IPS-18a (cell line): ENCODE results near the gene ST6GALNAC1.

Experiments
- H3K27ac ChIP-seq: one replicate; pipeline ENCODE4 v1.5.1; 2013; ENCODE audit warnings: low read length
- H3K27me3 ChIP-seq: one replicate; pipeline ENCODE4 v1.6.1; 2013; ENCODE audit warnings: mild to moderate bottlenecking, low read length; ENCODE audit not compliant: control insufficient read depth, insufficient read depth
- H3K36me3 ChIP-seq: one replicate; pipeline ENCODE4 v1.6.1; 2013; ENCODE audit warnings: low read depth, low read length; ENCODE audit not compliant: control insufficient read depth
- H3K4me1 ChIP-seq: one replicate; pipeline ENCODE4 v1.6.1; 2013; ENCODE audit warnings: low read depth, low read length; ENCODE audit not compliant: control insufficient read depth
- H3K4me3 ChIP-seq: one replicate; pipeline ENCODE4 v1.5.1; 2013; ENCODE audit warnings: low read length
- H3K9ac ChIP-seq: one replicate; pipeline ENCODE4 v1.6.1; 2013; ENCODE audit warnings: mild to moderate bottlenecking, low read length, moderate library complexity
- H3K9me3 ChIP-seq: one replicate; pipeline ENCODE4 v1.6.1; 2013; ENCODE audit warnings: low read depth, low read length; ENCODE audit not compliant: control insufficient read depth

The ST6GALNAC1 gene

DNA sequence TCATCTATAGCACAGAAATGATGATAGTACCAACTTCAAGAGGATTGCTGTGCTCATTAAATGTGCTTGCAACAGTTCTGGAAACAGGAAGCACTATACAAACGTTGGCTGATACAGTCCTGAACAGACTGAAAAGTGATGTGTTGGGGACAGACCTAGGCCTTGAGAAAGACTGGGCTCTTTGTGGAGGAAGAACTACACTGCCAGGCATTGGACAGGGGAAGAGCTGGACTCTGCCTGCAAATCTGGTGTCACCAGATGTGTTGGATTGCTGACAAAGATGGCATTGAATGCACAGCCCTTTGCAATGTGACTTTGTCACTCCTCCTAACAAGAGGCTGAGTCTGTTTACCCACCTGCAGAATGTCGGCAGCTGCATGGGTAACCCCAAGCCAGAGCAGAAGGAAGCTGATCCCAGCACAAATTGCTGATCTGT, 45.5 kb downstream of the ST6GALNAC1 start:
- Histone ChIP-seq H3K4me1 (peaks cover 9% of the 10 kb centered on the region), H3K4me3 (no peak overlapping the region), H3K27ac (no peak overlapping the region), H3K36me3 (no peaks in the 10 kb centered on the region), H3K9ac (no peak overlapping the region), H3K27me3 (no peaks in the 10 kb centered on the region), H3K9me3 (no peaks in the 10 kb centered on the region)

GRCh38 chr17:76597156-76598003, 46.2 kb downstream of the ST6GALNAC1 start:
- Histone ChIP-seq H3K9ac (no peak overlapping the region), H3K4me1 (peaks cover 9% of the 10 kb centered on the region), H3K9me3 (no peaks in the 10 kb centered on the region), H3K27me3 (no peaks in the 10 kb centered on the region), H3K36me3 (no peaks in the 10 kb centered on the region), H3K27ac (no peak overlapping the region), H3K4me3 (no peak overlapping the region)

DNA sequence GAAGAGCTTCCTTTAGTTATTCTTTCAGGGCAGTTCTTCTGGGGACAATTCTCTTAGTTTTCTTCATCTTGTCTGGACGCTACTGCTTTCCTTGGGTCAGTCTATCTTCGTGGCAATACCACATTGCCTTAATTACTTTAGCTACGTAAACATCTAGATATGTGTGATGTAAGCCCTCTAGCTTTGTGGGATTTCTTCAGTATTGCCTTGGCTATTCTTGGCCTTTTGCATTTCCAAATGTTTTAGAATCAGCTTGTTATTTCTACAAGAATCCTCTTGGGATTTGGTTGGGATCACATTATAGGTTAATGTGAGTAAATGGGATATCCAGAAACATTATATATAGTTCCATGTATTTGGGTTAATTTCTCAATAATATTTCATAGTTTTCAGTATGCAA, 48.9 kb downstream of the ST6GALNAC1 start:
- Histone ChIP-seq H3K4me3 (no peak overlapping the region), H3K36me3 (no peaks in the 10 kb centered on the region)

DNA sequence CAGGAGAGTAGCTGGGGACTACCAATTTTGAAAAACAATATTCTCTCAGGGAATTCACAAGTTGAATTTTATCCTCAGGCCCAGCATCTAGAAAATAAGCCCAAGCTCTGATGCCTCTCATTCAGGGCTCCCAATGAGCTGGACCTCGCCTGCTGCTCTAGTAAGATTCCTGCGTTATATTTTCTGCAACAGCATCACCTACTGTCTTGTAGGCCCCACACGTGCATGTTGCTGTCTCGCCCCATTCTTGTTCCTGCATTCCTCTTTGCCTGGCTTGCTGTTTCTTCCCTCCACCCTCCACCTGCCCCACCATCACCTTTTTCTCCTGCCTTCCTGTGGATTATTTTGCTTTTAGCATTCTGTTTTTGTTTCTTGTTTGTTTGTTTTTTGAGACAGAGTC, 49.6 kb downstream of the ST6GALNAC1 start:
- H3K36me3 ChIP-seq, result no peaks in the 10 kb centered on the region
- H3K9me3 ChIP-seq, result no peaks in the 10 kb centered on the region
- no peaks in the 10 kb centered on the region for H3K4me1 ChIP-seq
- H3K9ac ChIP-seq, result no peak overlapping the region
- no peak overlapping the region for H3K27ac ChIP-seq
- no peaks in the 10 kb centered on the region for H3K27me3 ChIP-seq
- no peak overlapping the region for H3K4me3 ChIP-seq

More for the DNA sequence above, 48.9 kb downstream of the ST6GALNAC1 start:
- no peaks in the 10 kb centered on the region for H3K9me3 ChIP-seq
- H3K27ac ChIP-seq, result no peak overlapping the region
- no peaks in the 10 kb centered on the region for H3K4me1 ChIP-seq
- H3K9ac ChIP-seq, result no peak overlapping the region
- no peaks in the 10 kb centered on the region for H3K27me3 ChIP-seq

DNA sequence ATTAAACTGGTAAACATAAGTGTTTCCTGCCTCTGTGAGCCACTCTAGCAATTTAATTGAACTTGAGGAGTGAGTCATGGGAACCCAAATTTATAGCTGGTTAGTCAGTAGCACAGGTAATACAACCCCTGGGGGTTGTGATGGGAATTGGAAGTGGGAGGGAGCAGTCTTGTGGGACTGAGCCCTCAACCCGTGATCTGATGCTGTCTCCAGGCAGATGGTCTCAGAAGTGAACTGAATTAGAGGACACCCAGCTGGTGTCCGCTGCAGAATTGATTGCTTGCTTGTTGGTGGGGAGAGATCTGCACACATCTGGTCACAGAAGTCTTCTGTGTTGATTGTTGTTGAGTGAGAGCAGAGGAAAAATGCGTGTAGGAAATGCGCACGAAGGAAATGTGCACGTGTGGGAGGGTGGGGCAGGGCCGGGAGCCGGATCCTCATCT, 50.2 kb downstream of the ST6GALNAC1 start:
- Histone ChIP-seq H3K36me3 (no peaks in the 10 kb centered on the region), H3K9ac (no peak overlapping the region), H3K27ac (no peak overlapping the region), H3K27me3 (peaks cover 4% of the 10 kb centered on the region), H3K9me3 (no peaks in the 10 kb centered on the region), H3K4me3 (no peak overlapping the region), H3K4me1 (no peaks in the 10 kb centered on the region)

DNA sequence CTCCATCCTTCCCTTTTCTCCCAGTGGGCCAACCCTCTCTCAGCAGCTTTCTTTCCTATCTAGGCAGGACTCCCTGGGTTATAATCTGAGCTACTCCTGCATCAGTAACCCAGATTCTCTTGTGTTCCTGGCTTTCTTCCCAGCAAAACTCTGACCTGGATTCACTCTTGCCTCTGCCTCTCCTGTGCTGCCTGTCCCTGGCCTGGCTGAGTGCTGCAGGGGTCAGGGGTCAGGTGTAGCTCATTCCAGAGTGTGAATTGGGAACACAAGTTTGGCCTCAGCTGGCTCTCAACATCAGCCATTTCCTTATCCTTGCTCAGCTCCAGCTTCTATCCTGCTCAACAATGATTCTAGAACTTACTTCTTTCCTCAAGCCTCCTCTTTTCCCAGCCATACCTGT, 55.4 kb downstream of the ST6GALNAC1 start:
- H3K4me3 ChIP-seq, result no peak overlapping the region
- peaks cover 56% of the 10 kb centered on the region for H3K27me3 ChIP-seq
- no peaks in the 10 kb centered on the region for H3K9me3 ChIP-seq
- no peak overlapping the region for H3K27ac ChIP-seq
- H3K36me3 ChIP-seq, result no peaks in the 10 kb centered on the region
- no peaks in the 10 kb centered on the region for H3K4me1 ChIP-seq
- H3K9ac ChIP-seq, result no peak overlapping the region

- H3K27ac ChIP-seq, result no peak overlapping the region
- peaks cover 67% of the 10 kb centered on the region for H3K27me3 ChIP-seq
- H3K4me3 ChIP-seq, result no peak overlapping the region
- H3K9ac ChIP-seq, result no peak overlapping the region
- no peaks in the 10 kb centered on the region for H3K9me3 ChIP-seq
- no peaks in the 10 kb centered on the region for H3K36me3 ChIP-seq
- no peaks in the 10 kb centered on the region for H3K4me1 ChIP-seq
These were observed 56.6 kb downstream of the ST6GALNAC1 start for GRCh38 chr17:76586741-76587487.

DNA sequence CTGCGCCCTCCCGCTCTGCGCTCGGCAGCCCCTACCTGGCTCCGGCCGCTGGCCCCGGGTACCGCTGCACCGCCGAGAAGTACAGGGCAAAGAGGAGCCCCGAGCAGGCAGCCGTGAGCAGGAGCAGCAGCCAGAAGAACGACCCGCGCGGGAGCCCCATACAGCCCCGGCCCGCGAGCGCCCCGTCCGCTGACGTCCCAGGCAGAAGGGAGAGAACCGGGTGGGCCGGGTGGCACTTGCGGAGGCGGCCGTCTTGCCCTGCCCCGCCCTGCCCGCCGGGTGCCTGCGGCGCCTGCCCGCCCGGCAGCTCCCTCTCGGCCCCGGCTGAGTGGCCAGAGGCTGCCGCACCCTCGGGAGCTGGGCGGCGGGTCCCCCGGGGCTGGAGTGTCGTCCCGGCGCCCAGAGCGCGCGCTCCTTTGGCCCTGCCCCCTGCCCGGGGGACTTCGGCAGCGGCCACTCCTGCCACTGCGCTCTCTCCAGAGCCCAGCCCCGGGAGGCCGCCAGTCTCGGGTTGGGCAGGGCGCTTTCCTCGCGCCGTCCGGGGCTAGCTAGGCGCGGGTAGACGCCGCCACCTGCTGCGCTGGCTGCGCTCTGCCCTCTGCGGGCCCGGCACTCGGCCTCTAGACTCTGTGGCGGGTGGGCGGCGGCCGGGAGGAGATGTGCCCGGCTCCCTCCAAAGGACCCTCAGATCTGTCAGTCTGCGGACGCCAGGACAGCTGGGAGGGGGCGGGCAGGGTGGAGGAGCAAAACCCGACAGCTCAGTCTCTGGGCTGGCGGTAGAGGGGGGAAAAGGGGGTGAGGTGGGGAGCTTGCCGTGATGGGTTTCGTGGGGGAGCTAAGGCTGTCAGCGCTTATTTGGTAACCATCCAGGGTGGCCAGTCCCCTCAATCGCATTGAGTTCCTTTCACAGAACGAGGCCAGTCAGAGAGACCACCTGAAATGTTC, 57.6 kb downstream of the ST6GALNAC1 start, which contains the start of gene ST6GALNAC2:
Gene ST6GALNAC2 (minus strand): TSS at position 212 of the 945 bp plus-strand sequence. CDS start 52 bp downstream, at position 160.
- Histone ChIP-seq H3K9ac (no peak within 1 kb of the TSS), H3K27ac (no peak within 1 kb of the TSS), H3K27me3 (peaks cover 74% of the 10 kb centered on the region)

GRCh38 chr17:76585033-76585648, 58.4 kb downstream of the ST6GALNAC1 start:
- H3K4me1 ChIP-seq, result peaks cover 9% of the 10 kb centered on the region

More for the DNA sequence above, 57.6 kb downstream of the ST6GALNAC1 start, which contains the start of gene ST6GALNAC2:
- no peaks in the 10 kb centered on the region for H3K9me3 ChIP-seq
- H3K36me3 ChIP-seq, result no peaks in the 10 kb centered on the region
- H3K4me1 ChIP-seq, result peaks cover 6% of the 10 kb centered on the region
- H3K4me3 ChIP-seq, result peak within 1 kb of the TSS; percentile 71

DNA sequence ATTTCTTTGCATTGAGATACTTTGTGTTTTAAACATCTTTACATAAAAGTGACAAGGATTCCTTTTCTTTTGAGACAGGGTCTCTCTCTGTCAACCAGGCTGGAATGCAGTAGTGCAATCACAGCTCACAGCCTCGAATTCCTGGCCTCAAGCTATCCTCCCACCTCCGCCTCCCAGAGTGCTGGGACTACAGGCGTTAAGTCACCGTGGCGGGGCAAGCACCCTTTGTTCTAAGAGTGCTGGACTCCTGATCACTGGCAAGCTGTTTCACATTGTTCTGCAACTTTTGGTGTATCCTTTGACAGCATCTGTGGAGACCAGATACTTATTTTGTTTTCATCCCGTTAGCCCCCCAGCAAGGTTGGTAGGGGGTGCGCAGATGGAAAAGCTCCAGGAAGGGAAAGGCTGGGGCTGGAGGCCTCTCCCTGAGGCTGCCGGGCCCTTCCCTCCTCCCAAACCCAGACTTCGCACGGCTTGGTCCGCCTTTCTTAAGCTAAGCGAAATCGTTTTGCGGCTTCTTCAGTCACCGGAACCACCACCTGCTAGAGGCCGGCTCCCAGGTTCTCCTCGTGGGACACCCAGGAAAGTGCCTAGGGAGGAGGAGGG, 59.0 kb downstream of the ST6GALNAC1 start:
- H3K9me3 ChIP-seq, result no peaks in the 10 kb centered on the region
- no peak overlapping the region for H3K27ac ChIP-seq
- H3K36me3 ChIP-seq, result no peaks in the 10 kb centered on the region
- peak overlapping the region; percentile 71 for H3K4me3 ChIP-seq
- no peak overlapping the region for H3K9ac ChIP-seq
- peaks cover 9% of the 10 kb centered on the region for H3K4me1 ChIP-seq
- H3K27me3 ChIP-seq, result peaks cover 82% of the 10 kb centered on the region

More at GRCh38 chr17:76585033-76585648, 58.4 kb downstream of the ST6GALNAC1 start:
- Histone ChIP-seq H3K27ac (no peak overlapping the region), H3K9ac (no peak overlapping the region), H3K9me3 (no peaks in the 10 kb centered on the region), H3K27me3 (peaks cover 77% of the 10 kb centered on the region), H3K4me3 (peak overlapping the region; percentile 71), H3K36me3 (no peaks in the 10 kb centered on the region)
